Measurements from ENCODE around the gene TBPL1. TPM values are rescaled to one million over a fixed set of nuclear protein-coding genes. Genes with fewer than 3 reads are reported as not detected.

The TBPL1 gene
- polyA plus RNA-seq, 1 donor (not counting 4 experiments of a cell fraction or from before 2014, with no cell fraction given) = 39.1 TPM

DNA sequence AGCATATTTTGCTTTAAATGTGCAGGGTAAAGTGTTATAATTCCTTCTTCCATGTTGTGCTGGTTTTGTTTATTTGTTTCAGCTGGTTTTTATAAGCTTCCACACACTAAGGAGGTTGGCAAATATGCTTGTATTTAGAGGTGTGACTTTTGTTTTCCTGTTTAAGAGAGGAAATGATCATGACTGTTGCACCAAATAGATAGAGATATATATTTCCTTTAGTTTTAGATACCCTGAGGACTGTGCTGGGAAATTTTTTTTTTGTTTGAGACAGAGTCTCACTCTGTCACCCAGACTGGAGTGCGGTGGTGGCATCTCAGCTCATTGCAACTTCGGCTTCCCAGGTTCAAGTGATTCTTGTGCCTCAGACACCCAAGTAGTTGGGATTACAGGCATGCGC, 5.8 kb downstream of the TBPL1 start:
- Histone ChIP-seq H3K27me3 (ENCODE audit: control insufficient read depth, extremely low read depth, insufficient read depth, low read length) (no peaks in the 10 kb centered on the region), H2AFZ (ENCODE audit: control insufficient read depth, low read length) (no peak overlapping the region), H3K79me2 (ENCODE audit: control insufficient read depth, insufficient read depth, low read length) (peaks cover 88% of the 10 kb centered on the region), H4K20me1 (ENCODE audit: control insufficient read depth, extremely low read depth, insufficient read depth, low read length) (no peaks in the 10 kb centered on the region), H3K4me2 (ENCODE audit: control insufficient read depth, extremely low read depth, insufficient read depth, low read depth, low read length) (no peak overlapping the region), H3K9me1 (ENCODE audit: control insufficient read depth, extremely low read depth, insufficient read depth, low read length) (no peaks in the 10 kb centered on the region), H3K9me3 (ENCODE audit: control insufficient read depth, low read depth, low read length) (no peaks in the 10 kb centered on the region), H3K4me3 (ENCODE audit: control insufficient read depth in 2 of 3, extremely low read depth in 1 of 3, insufficient read depth in 2 of 3, low read depth in 1 of 3, low read length in 3 of 3) (no peak overlapping the region), H3K27ac (ENCODE audit: control insufficient read depth, insufficient read depth, low read length) (no peak overlapping the region), H3K4me1 (ENCODE audit: control insufficient read depth, extremely low read depth, insufficient read depth, low read length) (peaks cover 8% of the 10 kb centered on the region), H3K36me3 (ENCODE audit: control insufficient read depth in 2 of 2, extremely low read depth in 1 of 2, insufficient read depth in 2 of 2, low read length in 2 of 2) (no peaks in the 10 kb centered on the region), H3K9ac (ENCODE audit: control insufficient read depth, extremely low read depth, insufficient read depth, low read length) (no peak overlapping the region)
- DNase-seq (ENCODE audit: low read depth, low spot score) (no peak), FAIRE-seq (no peak)
- dilution Hi-C loops (cut with MboI; ENCODE audit: extremely low pct_ligation_motif_present, low sequenced_read_pairs) = no loop called here
- TF ChIP-seq EZH2 (IDR thresholded peaks at IDR 0.05; ENCODE audit: low read length) = no peak
- TF ChIP-seq, protein P1, sequence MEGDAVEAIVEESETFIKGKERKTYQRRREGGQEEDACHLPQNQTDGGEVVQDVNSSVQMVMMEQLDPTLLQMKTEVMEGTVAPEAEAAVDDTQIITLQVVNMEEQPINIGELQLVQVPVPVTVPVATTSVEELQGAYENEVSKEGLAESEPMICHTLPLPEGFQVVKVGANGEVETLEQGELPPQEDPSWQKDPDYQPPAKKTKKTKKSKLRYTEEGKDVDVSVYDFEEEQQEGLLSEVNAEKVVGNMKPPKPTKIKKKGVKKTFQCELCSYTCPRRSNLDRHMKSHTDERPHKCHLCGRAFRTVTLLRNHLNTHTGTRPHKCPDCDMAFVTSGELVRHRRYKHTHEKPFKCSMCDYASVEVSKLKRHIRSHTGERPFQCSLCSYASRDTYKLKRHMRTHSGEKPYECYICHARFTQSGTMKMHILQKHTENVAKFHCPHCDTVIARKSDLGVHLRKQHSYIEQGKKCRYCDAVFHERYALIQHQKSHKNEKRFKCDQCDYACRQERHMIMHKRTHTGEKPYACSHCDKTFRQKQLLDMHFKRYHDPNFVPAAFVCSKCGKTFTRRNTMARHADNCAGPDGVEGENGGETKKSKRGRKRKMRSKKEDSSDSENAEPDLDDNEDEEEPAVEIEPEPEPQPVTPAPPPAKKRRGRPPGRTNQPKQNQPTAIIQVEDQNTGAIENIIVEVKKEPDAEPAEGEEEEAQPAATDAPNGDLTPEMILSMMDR (optimal IDR thresholded peaks at IDR 0.05 in 1 of 3, IDR thresholded peaks at IDR 0.05 in 1 of 3, conservative IDR thresholded peaks at IDR 0.05 in 1 of 3; ENCODE audit: extremely low read depth in 1 of 3, insufficient read depth in 2 of 3, low read length in 3 of 3) = no peak

- FAIRE-seq = no peak
- H3K79me2 ChIP-seq (ENCODE audit: control insufficient read depth, insufficient read depth, low read length) = peaks cover 81% of the 10 kb centered on the region
- dilution Hi-C loops (cut with MboI; ENCODE audit: extremely low pct_ligation_motif_present, low sequenced_read_pairs) = no loop called here
Measured at GRCh38 chr6:133959667-133960368, 6.8 kb downstream of the TBPL1 start.

More at GRCh38 chr6:133959667-133960368, 6.8 kb downstream of the TBPL1 start:
- Histone ChIP-seq H3K9me3 (ENCODE audit: control insufficient read depth, low read depth, low read length) (no peaks in the 10 kb centered on the region), H3K4me2 (ENCODE audit: control insufficient read depth, extremely low read depth, insufficient read depth, low read depth, low read length) (no peak overlapping the region), H3K27ac (ENCODE audit: control insufficient read depth, insufficient read depth, low read length) (no peak overlapping the region), H3K27me3 (ENCODE audit: control insufficient read depth, extremely low read depth, insufficient read depth, low read length) (no peaks in the 10 kb centered on the region), H2AFZ (ENCODE audit: control insufficient read depth, low read length) (no peak overlapping the region), H3K36me3 (ENCODE audit: control insufficient read depth in 2 of 2, extremely low read depth in 1 of 2, insufficient read depth in 2 of 2, low read length in 2 of 2) (no peaks in the 10 kb centered on the region), H3K9me1 (ENCODE audit: control insufficient read depth, extremely low read depth, insufficient read depth, low read length) (no peaks in the 10 kb centered on the region), H3K4me3 (ENCODE audit: control insufficient read depth in 2 of 3, extremely low read depth in 1 of 3, insufficient read depth in 2 of 3, low read depth in 1 of 3, low read length in 3 of 3) (no peak overlapping the region), H3K4me1 (ENCODE audit: control insufficient read depth, extremely low read depth, insufficient read depth, low read length) (peaks cover 3% of the 10 kb centered on the region), H3K9ac (ENCODE audit: control insufficient read depth, extremely low read depth, insufficient read depth, low read length) (no peak overlapping the region), H4K20me1 (ENCODE audit: control insufficient read depth, extremely low read depth, insufficient read depth, low read length) (no peaks in the 10 kb centered on the region)
- DNase-seq (ENCODE audit: low read depth, low spot score) = no peak
- no peak for TF ChIP-seq EZH2 (IDR thresholded peaks at IDR 0.05; ENCODE audit: low read length)
- TF ChIP-seq, protein P1 (optimal IDR thresholded peaks at IDR 0.05 in 1 of 3, IDR thresholded peaks at IDR 0.05 in 1 of 3, conservative IDR thresholded peaks at IDR 0.05 in 1 of 3; ENCODE audit: extremely low read depth in 1 of 3, insufficient read depth in 2 of 3, low read length in 3 of 3) = no peak
